22Rv1 (cell line): ENCODE results near the gene EFNA3.

ENCODE experiments used
- CTCF ChIP-seq: fragments of 450-650 bp; IDR thresholded peaks from 2 replicates; pipeline ENCODE4 v1.5.1; 2017; ENCODE audit warnings: mild to moderate bottlenecking
- ZFX ChIP-seq: fragments of 450-650 bp; IDR thresholded peaks from 2 replicates; pipeline ENCODE4 v1.6.1; 2017; ENCODE audit warnings: antibody characterized with exemption, borderline replicate concordance

- TF ChIP-seq CTCF (peak; percentile 98), ZFX (no peak)
These were observed 15.8 kb upstream of the EFNA3 start for GRCh38 chr1:155062702-155063411.
